HepG2 (cell line): ENCODE measurements around the gene GAN. TPM values are rescaled to one million over a fixed set of nuclear protein-coding genes. Genes with fewer than 3 reads are reported as not detected.

Experiments
- ATAC-seq: fragments of 200-7000 bp; cut with Tn5 transposase; 3 replicates; pipeline ENCODE4 v1.9.1; 2020; ENCODE audit warnings: mild to moderate bottlenecking, moderate library complexity
- BruUV-seq: library from RNA; stranded (reverse); fragments of 400-500 nt; replicated peaks from 2 replicates; lab custom pipeline; 2021; lab: Mats Ljungman, UMichigan
- CTCF ChIA-PET: fragments of 300-600 bp; formaldehyde crosslinking; extraction: SDS; loops from one replicate; lab custom pipeline; 2021; ENCODE audit warnings: low total read pairs, inconsistent platforms, low intra/inter-chr PET ratio; lab: Yijun Ruan, JAX
- POLR2A ChIA-PET: fragments of 350-600 bp; sonication (Branson Sonifier 250); formaldehyde crosslinking; loops from one replicate; lab custom pipeline; 2020; ENCODE audit warnings: antibody characterized with exemption, inconsistent platforms; lab: Yijun Ruan, JAX
- DNase-seq: peaks from one replicate; pipeline ENCODE4 v3.0.0-alpha.2; 2015; ENCODE audit warnings: low spot score
- FAIRE-seq: peaks from 3 replicates; lab custom pipeline; 2011; peaks lifted over from hg19 to GRCh38; lab: Jason Lieb, UNC
- H2AFZ ChIP-seq: one replicate; pipeline ENCODE4 v1.6.1; 2011; ENCODE audit warnings: low read length, inconsistent platforms
- H3K27ac ChIP-seq: fragments of 300-600 bp; 3 replicates; pipeline ENCODE4 v1.8.0; 2011; ENCODE audit warnings: mixed run types, mild to moderate bottlenecking, mixed read lengths, low read length, inconsistent platforms; ENCODE audit not compliant: insufficient read depth; ENCODE audit errors: extremely low read length
- H3K27me3 ChIP-seq, 2 experiments: fragments of 200-600 bp in 1 of 2; 2 replicates in 1 of 2; 3 replicates in 1 of 2; pipeline versions ENCODE4 v1.6.0 to v1.8.0; 2011; ENCODE audit warnings: low read length in 2 of 2, mild to moderate bottlenecking in 2 of 2, moderate library complexity in 2 of 2, inconsistent platforms in 1 of 2; ENCODE audit not compliant: insufficient read depth in 2 of 2, control insufficient read depth in 1 of 2
- H3K36me3 ChIP-seq, 2 experiments: fragments of 200-600 bp in 1 of 2; replicated peaks in 1 of 2; 2 replicates in 1 of 2; 3 replicates in 1 of 2; pipeline versions ENCODE4 v1.5.1 to v1.8.0; 2011; ENCODE audit warnings: low read length in 2 of 2, inconsistent platforms in 1 of 2; ENCODE audit not compliant: insufficient read depth in 2 of 2, control insufficient read depth in 1 of 2
- H3K4me1 ChIP-seq: 2 replicates; pipeline ENCODE4 v1.5.1; 2012; ENCODE audit warnings: low read length, inconsistent platforms; ENCODE audit not compliant: insufficient read depth
- H3K4me2 ChIP-seq: 2 replicates; pipeline ENCODE4 v1.6.0; 2011; ENCODE audit warnings: low read depth, low read length, inconsistent platforms
- H3K4me3 ChIP-seq, 3 experiments: fragments of 200-600 bp in 1 of 3; sonication (generic), shearing (Covaris generic) in 1 of 3; replicated peaks in 1 of 3; 2 replicates each; pipeline ENCODE4 v1.5.1; 2011 to 2016; ENCODE audit warnings: low read length in 3 of 3, inconsistent platforms in 2 of 3, low read depth in 2 of 3, mild to moderate bottlenecking in 2 of 3, control low read depth in 1 of 3, mixed read lengths in 1 of 3; ENCODE audit not compliant: insufficient read depth in 1 of 3
- H3K79me2 ChIP-seq: one replicate; pipeline ENCODE4 v1.6.1; 2011; ENCODE audit warnings: low read length, inconsistent platforms; ENCODE audit not compliant: insufficient read depth
- H3K9ac ChIP-seq: 2 replicates; pipeline ENCODE4 v1.6.0; 2011; ENCODE audit warnings: mild to moderate bottlenecking, low read depth, low read length, inconsistent platforms; ENCODE audit not compliant: insufficient read depth
- H3K9me3 ChIP-seq: 2 replicates; pipeline ENCODE4 v1.5.1; 2012; ENCODE audit warnings: mild to moderate bottlenecking, low read length
- H4K20me1 ChIP-seq: 2 replicates; pipeline ENCODE4 v1.6.0; 2011; ENCODE audit warnings: inconsistent platforms, mild to moderate bottlenecking, low read length, moderate library complexity; ENCODE audit not compliant: insufficient read depth
- ATRX ChIP-seq: sonication (generic); formaldehyde crosslinking; IDR thresholded peaks from 2 replicates; pipeline ENCODE4 v1.4.0; 2020; ENCODE audit warnings: missing genetic modification reagents, borderline replicate concordance
- BORCS8-MEF2B ChIP-seq: sonication (generic); formaldehyde crosslinking; IDR thresholded peaks from 2 replicates; pipeline ENCODE4 v1.8.0; 2022; ENCODE audit warnings: mild to moderate bottlenecking, missing genetic modification reagents
- KMT2A ChIP-seq: sonication (generic); formaldehyde crosslinking; IDR thresholded peaks from 2 replicates; pipeline ENCODE4 v1.4.0; 2020; ENCODE audit warnings: missing genetic modification reagents
- NCOA1 ChIP-seq: sonication (generic); formaldehyde crosslinking; IDR thresholded peaks from 2 replicates; pipeline ENCODE4 v1.9.0; 2021; ENCODE audit warnings: missing genetic modification reagents
- SMAD1 ChIP-seq: sonication (generic); formaldehyde crosslinking; IDR thresholded peaks from 2 replicates; pipeline ENCODE4 v1.4.0; 2020; ENCODE audit warnings: missing genetic modification reagents, low read depth, mild to moderate bottlenecking, borderline replicate concordance
- ZNF280D ChIP-seq: sonication (generic); formaldehyde crosslinking; IDR thresholded peaks from 2 replicates; pipeline ENCODE4 v1.5.1; 2020; ENCODE audit warnings: mild to moderate bottlenecking, missing genetic modification reagents
- ZNF562 ChIP-seq: sonication (generic); formaldehyde crosslinking; IDR thresholded peaks from 2 replicates; pipeline ENCODE4 v1.8.0; 2022; ENCODE audit warnings: missing genetic modification reagents, borderline replicate concordance
- ZNF572 ChIP-seq: sonication (generic); formaldehyde crosslinking; IDR thresholded peaks from 2 replicates; pipeline ENCODE4 v1.5.1; 2020; ENCODE audit warnings: mild to moderate bottlenecking, missing genetic modification reagents
- ZNF790 ChIP-seq: sonication (generic); formaldehyde crosslinking; IDR thresholded peaks from 2 replicates; pipeline ENCODE4 v1.8.0; 2022; ENCODE audit warnings: missing genetic modification reagents, mild to moderate bottlenecking, borderline replicate concordance
- ZSCAN31 ChIP-seq: sonication (generic); formaldehyde crosslinking; IDR thresholded peaks from 2 replicates; pipeline ENCODE4 v1.5.0; 2020; ENCODE audit warnings: low read depth, mild to moderate bottlenecking, missing genetic modification reagents
- WGBS: methylation state at CpG from one replicate; pipeline ENCODE4 v1.1.6; 2017; ENCODE audit warnings: low lambda C conversion rate; 5-methylcytosine and 5-hydroxymethylcytosine counted together
- in situ Hi-C: cut with HindIII; loops from 2 replicates; pipeline ENCODE4 v1.10.0; 2017; ENCODE audit warnings: low pct_unique_long_range_greater_than_20kb; ENCODE audit not compliant: extremely low pct_ligation_motif_present
- intact Hi-C: fragments of 100-400 bp; cut with micrococcal nuclease; formaldehyde crosslinking; loops from one replicate; pipeline ENCODE4 v1.10.0; 2022; ENCODE audit not compliant: unreplicated experiment
- polyA plus RNA-seq, 8 experiments: library from polyadenylated mRNA; depleted of rRNA in 3 of 8; stranded (reverse) in 7 of 8; unstranded in 1 of 8; fragments of >200 nt; fragmentation: Illumina TruSeq in 4 of 8; extraction: Trizol in 4 of 8; gene quantifications; 2 replicates each; pipeline versions ENCODE4 v1.2.1 to v1.2.3, GENCODE V29; 2011 to 2016; ENCODE audit warnings: low read depth in 4 of 8, missing spikeins in 1 of 8, mixed read lengths in 1 of 8; ENCODE audit not compliant: insufficient read depth in 1 of 8
- total RNA-seq, 5 experiments: library from RNA; depleted of rRNA; stranded (reverse); fragments of >200 nt; fragmentation: Illumina TruSeq; extraction: Trizol; gene quantifications; 2 replicates each; pipeline ENCODE4 v1.2.3, GENCODE V29; 2016; ENCODE audit warnings: low read depth in 1 of 5

GAN gene
- total and polyA plus RNA-seq, 2 of the 13 experiments (the other 11 are each of a cell fraction or from before 2014, with no cell fraction given), result 4.3 to 11.0 TPM

GRCh38 chr16:81292936-81293335 lies 21.8 kb upstream of the GAN start:
- H3K9me3 ChIP-seq, result no peaks in the 10 kb centered on the region
- TF ChIP-seq KMT2A, result no peak
- no peak for TF ChIP-seq BORCS8-MEF2B (CRISPR knock-in tag)
- TF ChIP-seq ZNF790, result no peak
- TF ChIP-seq ATRX (CRISPR knock-in tag), result no peak
- no peak for TF ChIP-seq NCOA1
- TF ChIP-seq ZNF280D (CRISPR knock-in tag), result no peak
- no peak for TF ChIP-seq SMAD1
- TF ChIP-seq ZNF572 (CRISPR knock-in tag), result no peak
- TF ChIP-seq ZSCAN31 (CRISPR knock-in tag), result no peak
- no peak for TF ChIP-seq ZNF562
- no peak for DNase-seq
- no peaks in the 10 kb centered on the region for H3K36me3 ChIP-seq
- in situ Hi-C loops, result no loop called here
- no peaks in the 10 kb centered on the region for H4K20me1 ChIP-seq
- H3K4me3 ChIP-seq, result no peak overlapping the region
- ATAC-seq, result no peak
- peaks cover 4 to 26% of the 10 kb centered on the region in 2 experiments; a peak in 4 of 5 replicates for H3K27me3 ChIP-seq
- WGBS, result 32% methylated on average over 5 of the region's 5 CpGs
- H3K4me1 ChIP-seq, result no peaks in the 10 kb centered on the region
- no peaks in the 10 kb centered on the region for H3K79me2 ChIP-seq
- H2AFZ ChIP-seq, result no peak overlapping the region
- H3K4me2 ChIP-seq, result no peak overlapping the region
- no peak for FAIRE-seq
- ChIA-PET CTCF (no interaction called here), POLR2A (no interaction called here)
- no peak overlapping the region for H3K27ac ChIP-seq
- intact Hi-C loops, result no loop called here
- BruUV-seq, result no TSS peak
- H3K9ac ChIP-seq, result no peak overlapping the region
